Measurements from ENCODE around the gene PRSS27. TPM values are rescaled to one million over a fixed set of nuclear protein-coding genes. Genes with fewer than 3 reads are reported as not detected.

Gene PRSS27
- total and polyA plus RNA-seq, 2 of the 8 experiments (the other 6 are each of a cell fraction or from before 2014, with no cell fraction given) = 1.3 to 7.5 TPM

- DNase-seq (ENCODE audit: low read depth in 1 of 2, low spot score in 2 of 2) (no peak), FAIRE-seq (no peak)
- H3K23ac ChIP-seq (ENCODE audit: insufficient read length) = no peak overlapping the region
- H3K79me1 ChIP-seq (ENCODE audit: low read depth, low read length) = peaks cover 5% of the 10 kb centered on the region
- no peak overlapping the region for H3K9ac ChIP-seq (replicated peaks in 1 of 4; ENCODE audit: extremely low read depth in 1 of 4, low read depth in 3 of 4, low read length in 3 of 4)
- peaks cover 4 to 48% of the 10 kb centered on the region in 2 experiments; a peak in 3 of 4 replicates for H3K79me2 ChIP-seq (ENCODE audit: control insufficient read depth in 1 of 2, insufficient read depth in 2 of 2, low read length in 2 of 2)
- H3K9me3 ChIP-seq (ENCODE audit: insufficient read depth in 2 of 2, low read depth in 1 of 2, low read length in 1 of 2) = peaks cover 0 to 5% of the 10 kb centered on the region in 2 experiments; a peak in 2 of 4 replicates
- H3K27me3 ChIP-seq (replicated peaks in 1 of 4; ENCODE audit: control insufficient read depth in 3 of 4, extremely low read depth in 1 of 4, insufficient read depth in 3 of 4, low read length in 3 of 4) = no peaks in the 10 kb centered on the region
- H3K36me3 ChIP-seq (ENCODE audit: control insufficient read depth in 2 of 4, insufficient read depth in 4 of 4, low read length in 3 of 4) = peaks cover 59 to 91% (median 78%) of the 10 kb centered on the region in 4 experiments
- H2BK5ac ChIP-seq (ENCODE audit: low read depth, low read length) = peak overlapping the region; percentile 35; the same call in 1 of the 2 replicates
- H2BK120ac ChIP-seq (replicated peaks; ENCODE audit: low read depth, low read length) = no peak overlapping the region
- 0 out of 2 replicates have a peak overlapping the region, but pooled peaks have one; percentile 82 for H4K8ac ChIP-seq (ENCODE audit: extremely low read depth, insufficient read depth, low read length)
- H4K91ac ChIP-seq (replicated peaks; ENCODE audit: insufficient read length, low read length) = no peak overlapping the region
- no peak overlapping the region for H3K56ac ChIP-seq (replicated peaks; ENCODE audit: insufficient read length, low read depth, low read length)
- WGBS, 2 experiments (ENCODE audit: extremely low coverage in 1 of 2, insufficient coverage in 1 of 2, insufficient read length in 1 of 2, insufficient replicate concordance in 2 of 2, low coverage in 1 of 2, low lambda C conversion rate in 2 of 2, missing lambda C conversion rate in 1 of 2) = 91% methylated on average over 6 of the region's 11 CpGs; no CpG with 5 or more reads in 1 of the 2 experiments
- H3K4me3 ChIP-seq (ENCODE audit: extremely low read depth in 1 of 4, insufficient read depth in 2 of 4, low read depth in 3 of 4, low read length in 4 of 4) = no peak overlapping the region
- no peak overlapping the region for H2BK20ac ChIP-seq (ENCODE audit: low read length)
- H3K4me1 ChIP-seq (replicated peaks in 1 of 4; ENCODE audit: control insufficient read depth in 3 of 4, insufficient read depth in 4 of 4, low read length in 3 of 4) = peaks cover 0 to 3% (median under 1%) of the 10 kb centered on the region in 4 experiments; a peak in 3 of 7 replicates
- ChIA-PET POLR2A (ENCODE audit: partially characterized antibody) (interaction anchor here (0.9 to 6.9 kb wide), 6 partner anchors 10 to 61 kb away, joined by 3 to 140 read pairs (median 20); partner anchors contain the start of genes ELOB and SRRM2), CTCF (ENCODE audit: partially characterized antibody) (interaction anchor here (0.6 to 2.0 kb wide), 2 partner anchors 11 to 108 kb away, joined by 4 to 6 read pairs; no protein-coding TSS in a partner anchor)
- no peak overlapping the region for H3K27ac ChIP-seq (ENCODE audit: low read depth, low read length)
- H4K5ac ChIP-seq (ENCODE audit: insufficient read length, low read depth, low read length) = no peak overlapping the region
- H3K14ac ChIP-seq (ENCODE audit: insufficient read length) = no peak overlapping the region
- H2BK15ac ChIP-seq (ENCODE audit: low read length) = no peak overlapping the region
- peaks cover 32 to 47% of the 10 kb centered on the region in 2 experiments for H4K20me1 ChIP-seq (replicated peaks in 1 of 2; ENCODE audit: control insufficient read depth in 1 of 2, insufficient read depth in 2 of 2, low read length in 2 of 2)
- H3K23me2 ChIP-seq (ENCODE audit: low read depth, low read length) = no peaks in the 10 kb centered on the region
- H3K4me2 ChIP-seq (ENCODE audit: insufficient read depth in 1 of 2, low read depth in 2 of 2, low read length in 2 of 2) = no peak overlapping the region
- H3K18ac ChIP-seq (ENCODE audit: extremely low read depth, low read length) = no peak overlapping the region
- no peak overlapping the region for H2AK5ac ChIP-seq (ENCODE audit: low read depth, low read length)
- no peak overlapping the region for H3K4ac ChIP-seq (replicated peaks; ENCODE audit: insufficient read length, low read depth, low read length)
- TF ChIP-seq, protein P1, sequence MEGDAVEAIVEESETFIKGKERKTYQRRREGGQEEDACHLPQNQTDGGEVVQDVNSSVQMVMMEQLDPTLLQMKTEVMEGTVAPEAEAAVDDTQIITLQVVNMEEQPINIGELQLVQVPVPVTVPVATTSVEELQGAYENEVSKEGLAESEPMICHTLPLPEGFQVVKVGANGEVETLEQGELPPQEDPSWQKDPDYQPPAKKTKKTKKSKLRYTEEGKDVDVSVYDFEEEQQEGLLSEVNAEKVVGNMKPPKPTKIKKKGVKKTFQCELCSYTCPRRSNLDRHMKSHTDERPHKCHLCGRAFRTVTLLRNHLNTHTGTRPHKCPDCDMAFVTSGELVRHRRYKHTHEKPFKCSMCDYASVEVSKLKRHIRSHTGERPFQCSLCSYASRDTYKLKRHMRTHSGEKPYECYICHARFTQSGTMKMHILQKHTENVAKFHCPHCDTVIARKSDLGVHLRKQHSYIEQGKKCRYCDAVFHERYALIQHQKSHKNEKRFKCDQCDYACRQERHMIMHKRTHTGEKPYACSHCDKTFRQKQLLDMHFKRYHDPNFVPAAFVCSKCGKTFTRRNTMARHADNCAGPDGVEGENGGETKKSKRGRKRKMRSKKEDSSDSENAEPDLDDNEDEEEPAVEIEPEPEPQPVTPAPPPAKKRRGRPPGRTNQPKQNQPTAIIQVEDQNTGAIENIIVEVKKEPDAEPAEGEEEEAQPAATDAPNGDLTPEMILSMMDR (IDR thresholded peaks at IDR 0.05; ENCODE audit: control extremely low read depth in 1 of 3, insufficient read depth in 1 of 3, low read depth in 1 of 3, low read length in 3 of 3) = no peak
- TF ChIP-seq ZNF274 (IDR thresholded peaks at IDR 0.05; ENCODE audit: borderline replicate concordance, extremely low read depth, low read length) (no peak), CBX5 (IDR thresholded peaks at IDR 0.05; ENCODE audit: low read depth, low read length) (no peak), CBX8 (IDR thresholded peaks at IDR 0.05; ENCODE audit: borderline replicate concordance, low read depth, low read length) (no peak), ATF2 (IDR thresholded peaks at IDR 0.05; ENCODE audit: low read length) (no peak), HDAC2 (IDR thresholded peaks at IDR 0.05; ENCODE audit: borderline replicate concordance in 1 of 2, low read depth in 2 of 2, low read length in 2 of 2) (no peak), CTBP2 (IDR thresholded peaks at IDR 0.05; ENCODE audit: borderline replicate concordance, insufficient read depth, insufficient read length, low read length) (no peak)
- H2AFZ ChIP-seq (ENCODE audit: low read length) = no peak overlapping the region
- no peak overlapping the region for H2BK12ac ChIP-seq (ENCODE audit: low read depth, low read length)
Measured at GRCh38 chr16:2769100-2769529, 49.1 kb upstream of the PRSS27 start.
